Fibroblast of peridontal ligament (primary cell): ENCODE results near the gene THPO.
A peak's percentile ranks its signal among the peaks of the same experiment; 100 is the strongest.

Experiments
- DNase-seq: peaks from one replicate; pipeline ENCODE4 v3.0.0-alpha.2; 2010; ENCODE audit errors: extremely low read depth

THPO gene

DNA sequence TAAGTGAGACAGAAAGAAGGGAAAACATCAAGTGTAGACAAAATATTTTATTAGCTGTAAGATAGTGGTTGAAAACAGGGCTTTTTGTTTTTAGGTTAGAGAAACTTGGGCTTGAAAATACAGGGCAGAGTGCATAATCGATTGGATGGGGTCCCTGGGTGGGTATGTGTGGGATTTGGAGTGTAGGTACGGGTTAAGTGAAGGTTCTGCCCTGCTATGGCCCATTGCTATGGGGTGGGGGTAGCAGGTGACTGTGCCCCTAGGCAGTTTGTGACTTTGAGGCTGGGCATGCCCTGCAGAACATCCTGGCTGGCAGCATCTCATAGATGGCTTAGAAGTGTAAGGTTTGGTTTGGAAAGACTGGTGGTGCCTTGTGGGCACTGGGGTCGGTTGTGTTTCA lies 44.3 kb downstream of the THPO start:
- DNase-seq: no peak

DNA sequence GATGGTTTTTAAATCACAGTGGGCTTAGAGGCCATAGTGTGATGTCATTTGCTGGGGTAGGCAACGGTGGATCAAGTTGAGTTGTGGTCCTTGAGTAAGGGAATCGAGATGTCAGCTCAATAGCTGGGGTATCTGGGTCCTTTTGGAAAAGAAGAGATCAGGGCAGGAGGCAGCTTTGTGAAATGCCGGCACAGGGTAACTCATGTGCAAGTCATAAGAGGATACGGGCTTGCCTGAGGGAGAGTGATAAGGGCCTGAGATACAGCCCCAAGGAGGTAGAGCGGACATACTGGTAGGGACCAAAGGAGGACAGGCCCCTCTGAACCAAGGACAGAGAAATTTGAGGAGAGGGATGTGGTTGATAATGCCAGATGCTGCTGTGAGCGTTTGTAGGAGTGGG lies 44.8 kb downstream of the THPO start:
- DNase-seq: no peak

DNA sequence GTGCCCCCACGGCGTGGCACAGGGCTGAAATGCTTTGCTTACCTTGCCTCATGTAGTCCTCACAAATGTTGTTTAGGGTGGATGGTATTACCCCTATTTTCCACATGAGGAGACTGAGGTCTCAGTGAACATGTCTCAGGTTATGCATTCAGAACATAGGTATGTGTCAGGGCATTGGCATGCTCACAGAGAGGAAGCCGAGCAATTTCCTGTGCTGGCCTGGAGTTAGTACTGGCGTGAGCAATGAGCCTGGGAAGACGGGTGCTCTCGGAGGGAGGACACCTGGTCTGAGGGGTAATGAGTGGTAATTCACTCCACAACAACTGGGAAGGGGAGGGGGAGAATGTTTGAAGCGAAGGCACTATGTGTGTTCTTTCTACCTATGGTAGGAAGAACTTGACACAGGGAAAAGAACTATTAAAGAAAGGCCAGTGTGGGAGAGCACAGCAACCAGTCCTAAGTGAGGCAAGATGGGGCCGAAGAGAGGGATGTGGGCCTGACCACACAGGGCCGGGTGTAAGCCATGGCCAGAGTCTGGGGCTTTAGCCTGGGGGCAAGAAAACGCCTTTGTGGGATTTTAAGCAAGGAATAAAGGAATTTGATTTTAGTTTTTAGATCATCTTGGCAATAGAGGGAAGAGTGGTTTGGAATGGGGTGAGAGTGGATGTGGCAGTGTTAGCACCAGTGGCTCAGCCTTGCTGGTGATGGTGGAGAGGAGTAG lies 45.5 kb downstream of the THPO start:
- DNase-seq: peak; percentile 59

DNA sequence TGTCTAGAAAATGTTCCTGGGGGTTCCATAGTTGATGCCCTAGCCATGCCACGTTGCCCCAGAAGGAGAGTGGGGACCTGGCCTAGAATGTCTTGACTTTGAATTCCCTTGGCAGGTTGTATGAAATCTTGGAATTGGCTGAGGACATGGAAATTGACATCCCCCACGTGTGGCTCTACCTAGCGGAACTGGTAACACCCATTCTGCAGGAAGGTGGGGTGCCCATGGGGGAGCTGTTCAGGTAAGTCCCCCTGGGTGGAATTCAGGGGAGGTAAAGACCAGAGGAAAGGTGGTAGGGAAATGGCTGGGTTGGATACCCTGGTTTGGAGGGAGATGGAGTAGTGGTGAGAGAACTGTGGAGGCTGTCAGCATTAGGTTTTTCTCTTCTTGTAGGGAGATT lies 49.5 kb downstream of the THPO start:
- no peak for DNase-seq

DNA sequence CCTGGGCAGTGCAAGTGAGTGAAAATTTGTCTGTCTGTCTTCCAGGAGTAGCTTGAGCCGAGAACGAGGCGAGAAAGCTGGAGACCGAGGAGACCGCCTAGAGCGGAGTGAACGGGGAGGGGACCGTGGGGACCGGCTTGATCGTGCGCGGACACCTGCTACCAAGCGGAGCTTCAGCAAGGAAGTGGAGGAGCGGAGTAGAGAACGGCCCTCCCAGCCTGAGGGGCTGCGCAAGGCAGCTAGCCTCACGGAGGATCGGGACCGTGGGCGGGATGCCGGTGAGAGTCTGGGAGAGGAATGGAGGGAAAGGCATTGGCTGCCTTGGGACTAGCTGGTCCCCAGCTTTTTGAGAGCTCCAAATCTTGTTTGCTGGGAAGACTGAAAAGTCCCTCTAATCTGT lies 50.8 kb downstream of the THPO start:
- DNase-seq: no peak

DNA sequence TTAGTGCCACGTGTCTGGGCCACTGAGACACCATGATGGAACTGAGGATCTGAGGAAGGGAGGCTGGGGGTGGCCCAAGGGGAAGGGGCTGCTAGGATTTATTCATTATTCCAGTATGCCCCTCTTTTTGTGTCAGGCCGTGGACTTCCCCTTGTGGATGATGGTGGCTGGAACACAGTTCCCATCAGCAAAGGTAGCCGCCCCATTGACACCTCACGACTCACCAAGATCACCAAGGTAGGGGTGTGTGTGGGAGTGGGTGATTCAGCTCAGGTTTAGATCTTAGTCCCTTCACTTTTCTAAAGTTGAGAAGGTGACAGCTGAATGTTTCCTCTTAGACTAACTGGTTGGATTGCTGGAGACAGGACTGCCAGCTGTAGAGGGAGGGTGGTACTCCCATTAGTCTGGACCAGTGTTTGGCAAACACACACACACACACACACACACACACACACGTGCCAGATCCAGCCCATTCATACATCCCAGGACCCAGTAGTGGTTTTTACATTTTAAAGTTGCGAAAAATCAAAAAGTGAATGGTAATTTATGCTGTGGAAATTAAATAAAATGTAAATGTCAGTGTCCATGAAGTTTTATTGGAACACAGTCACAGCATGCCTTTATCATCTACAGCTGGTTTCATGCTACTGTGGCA lies 52.2 kb downstream of the THPO start:
- no peak for DNase-seq

DNA sequence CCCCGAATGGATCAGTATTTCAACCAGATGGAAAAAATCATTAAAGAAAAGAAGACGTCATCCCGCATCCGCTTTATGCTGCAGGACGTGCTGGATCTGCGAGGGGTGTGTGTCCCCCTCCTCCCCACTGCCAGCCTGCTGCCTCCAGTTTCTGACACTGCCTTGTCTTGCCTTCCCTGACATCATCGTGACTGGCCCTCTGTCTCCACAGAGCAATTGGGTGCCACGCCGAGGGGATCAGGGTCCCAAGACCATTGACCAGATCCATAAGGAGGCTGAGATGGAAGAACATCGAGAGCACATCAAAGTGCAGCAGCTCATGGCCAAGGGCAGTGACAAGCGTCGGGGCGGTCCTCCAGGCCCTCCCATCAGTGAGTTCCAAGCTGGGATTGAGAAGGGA lies 52.7 kb downstream of the THPO start:
- DNase-seq: no peak

DNA sequence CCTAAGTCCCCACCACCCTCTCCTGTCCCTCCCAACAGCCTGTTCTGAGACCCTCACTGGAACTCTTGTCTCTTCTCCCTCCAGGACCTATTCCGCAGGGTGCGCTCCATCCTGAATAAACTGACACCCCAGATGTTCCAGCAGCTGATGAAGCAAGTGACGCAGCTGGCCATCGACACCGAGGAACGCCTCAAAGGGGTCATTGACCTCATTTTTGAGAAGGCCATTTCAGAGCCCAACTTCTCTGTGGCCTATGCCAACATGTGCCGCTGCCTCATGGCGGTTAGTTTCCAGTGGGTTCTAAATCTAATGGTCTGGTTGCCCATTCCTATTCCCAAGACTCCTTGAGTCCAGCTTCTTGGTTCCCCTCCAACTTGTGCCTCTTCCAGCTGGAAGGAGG lies 54.3 kb downstream of the THPO start:
- DNase-seq: no peak

DNA sequence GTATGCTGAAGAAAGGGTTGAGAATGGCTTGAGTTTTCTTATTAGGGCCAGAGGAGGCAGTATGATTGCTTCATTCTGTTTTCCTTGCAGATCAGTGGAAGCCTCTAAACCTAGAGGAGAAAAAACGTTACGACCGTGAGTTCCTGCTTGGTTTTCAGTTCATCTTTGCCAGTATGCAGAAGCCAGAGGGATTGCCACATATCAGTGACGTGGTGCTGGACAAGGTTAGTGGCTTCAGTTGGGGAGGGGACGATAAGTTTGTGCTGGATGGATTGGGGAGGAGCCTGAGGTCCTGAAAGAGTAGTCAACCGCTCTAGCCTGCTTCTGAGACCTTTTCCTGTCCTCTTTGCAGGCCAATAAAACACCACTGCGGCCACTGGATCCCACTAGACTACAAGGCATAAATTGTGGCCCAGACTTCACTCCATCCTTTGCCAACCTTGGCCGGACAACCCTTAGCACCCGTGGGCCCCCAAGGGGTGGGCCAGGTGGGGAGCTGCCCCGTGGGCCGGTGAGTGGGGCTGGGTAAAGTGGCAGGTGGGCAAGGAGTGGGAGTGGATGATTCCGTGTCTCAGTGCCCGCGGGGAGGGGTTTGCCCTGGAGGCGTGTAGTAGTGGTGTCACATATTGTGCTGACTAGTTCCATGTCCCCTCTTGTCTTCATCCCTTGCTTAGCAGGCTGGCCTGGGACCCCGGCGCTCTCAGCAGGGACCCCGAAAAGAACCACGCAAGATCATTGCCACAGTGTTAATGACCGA lies 55.1 kb downstream of the THPO start:
- no peak for DNase-seq
